GM23338 (cell line): Measurements from ENCODE around the gene CXCL12. TPM values are rescaled to one million over a fixed set of nuclear protein-coding genes. Genes with fewer than 3 reads are reported as not detected.

ENCODE experiments used
- ATAC-seq: fragments of 200-7000 bp; cut with Tn5 transposase; 3 replicates; pipeline ENCODE4 v1.9.1; 2020
- DNase-seq: peaks from one replicate; pipeline ENCODE4 v3.0.0-alpha.2; 2015; ENCODE audit warnings: low spot score
- H2AFZ ChIP-seq: fragments of 200-600 bp; sonication (generic); 2 replicates; pipeline ENCODE4 v1.8.0; 2016; ENCODE audit warnings: antibody characterized with exemption, mild to moderate bottlenecking, moderate library complexity
- H3F3A ChIP-seq: fragments of 200-600 bp; sonication (generic); replicated peaks from 2 replicates; pipeline ENCODE4 v1.8.0; 2017; ENCODE audit warnings: antibody characterized with exemption, mixed run types, low read depth
- H3K27ac ChIP-seq: fragments of 200-600 bp; sonication (generic); 2 replicates; pipeline ENCODE4 v1.6.1; 2016; ENCODE audit warnings: low read depth
- H3K27me3 ChIP-seq: fragments of 200-600 bp; sonication (generic); 2 replicates; pipeline ENCODE4 v1.8.0; 2016; ENCODE audit warnings: mild to moderate bottlenecking, mixed run types, moderate library complexity; ENCODE audit not compliant: insufficient read depth
- H3K36me3 ChIP-seq: fragments of 200-600 bp; sonication (generic); 2 replicates; pipeline ENCODE4 v1.8.0; 2016; ENCODE audit warnings: mild to moderate bottlenecking; ENCODE audit not compliant: insufficient read depth
- H3K4me1 ChIP-seq: fragments of 200-600 bp; sonication (generic); 2 replicates; pipeline ENCODE4 v1.8.0; 2016; ENCODE audit warnings: mild to moderate bottlenecking, moderate library complexity; ENCODE audit not compliant: insufficient read depth
- H3K4me2 ChIP-seq: fragments of 200-600 bp; sonication (generic); 2 replicates; pipeline ENCODE4 v1.7.1; 2017; ENCODE audit warnings: mixed run types
- H3K4me3 ChIP-seq: fragments of 200-600 bp; sonication (generic); 2 replicates; pipeline ENCODE4 v1.6.1; 2016; ENCODE audit warnings: mixed run types
- H3K79me2 ChIP-seq: fragments of 200-600 bp; sonication (generic); replicated peaks from 2 replicates; pipeline ENCODE4 v1.8.0; 2017; ENCODE audit warnings: mild to moderate bottlenecking; ENCODE audit not compliant: insufficient read depth
- H3K9me2 ChIP-seq: fragments of 200-600 bp; sonication (generic); 2 replicates; pipeline ENCODE4 v1.8.0; 2017; ENCODE audit not compliant: insufficient read depth
- H4K20me1 ChIP-seq: fragments of 200-600 bp; sonication (generic); replicated peaks from 2 replicates; pipeline ENCODE4 v1.8.0; 2017; ENCODE audit warnings: mild to moderate bottlenecking; ENCODE audit not compliant: insufficient read depth
- H3K27ac Mint-ChIP-seq: 2 replicates; pipeline ENCODE4 v1.8.0; 2020; ENCODE audit warnings: inconsistent platforms, mild to moderate bottlenecking, moderate library complexity, mixed read lengths
- H3K27me3 Mint-ChIP-seq: 3 replicates; pipeline ENCODE4 v1.8.0; 2022; ENCODE audit warnings: low read depth, mild to moderate bottlenecking, moderate library complexity, mixed read lengths, inconsistent platforms; ENCODE audit not compliant: insufficient read depth, poor library complexity
- H3K36me3 Mint-ChIP-seq: 3 replicates; pipeline ENCODE4 v1.8.0; 2021; ENCODE audit warnings: low read depth, mild to moderate bottlenecking, inconsistent platforms, moderate library complexity, mixed read lengths
- H3K4me1 Mint-ChIP-seq: 3 replicates; pipeline ENCODE4 v1.8.0; 2020; ENCODE audit warnings: mild to moderate bottlenecking, inconsistent platforms, mixed read lengths
- H3K4me3 Mint-ChIP-seq: 3 replicates; pipeline ENCODE4 v1.8.0; 2021; ENCODE audit warnings: moderate library complexity, mild to moderate bottlenecking, inconsistent platforms, mixed read lengths
- H3K9me3 Mint-ChIP-seq: 3 replicates; pipeline ENCODE4 v1.8.0; 2020; ENCODE audit warnings: moderate library complexity, mild to moderate bottlenecking, inconsistent platforms, mixed read lengths
- EZH2 ChIP-seq: fragments of 200-600 bp; sonication (generic); IDR thresholded peaks from one replicate; pipeline ENCODE4 v1.8.0; 2017; ENCODE audit warnings: antibody characterized with exemption, mild to moderate bottlenecking, low read depth; ENCODE audit not compliant: unreplicated experiment
- EZH2phosphoT487 ChIP-seq: fragments of 200-600 bp; sonication (generic); IDR thresholded peaks from one replicate; pipeline ENCODE4 v1.8.1; 2018; ENCODE audit warnings: antibody characterized with exemption; ENCODE audit not compliant: unreplicated experiment
- JUNB ChIP-seq: IDR thresholded peaks from one replicate; pipeline ENCODE4 v1.6.1; 2016; ENCODE audit warnings: antibody characterized with exemption; ENCODE audit not compliant: unreplicated experiment
- NANOG ChIP-seq: IDR thresholded peaks from 2 replicates; pipeline ENCODE4 v1.6.1; 2016; ENCODE audit warnings: antibody characterized with exemption, borderline replicate concordance
- POLR2AphosphoS5 ChIP-seq: IDR thresholded peaks from 2 replicates; pipeline ENCODE4 v1.6.1; 2016; ENCODE audit warnings: antibody characterized with exemption, low read depth
- STAT1 ChIP-seq: IDR thresholded peaks from one replicate; pipeline ENCODE4 v1.6.1; 2016; ENCODE audit warnings: antibody characterized with exemption; ENCODE audit not compliant: unreplicated experiment
- ZNF114 ChIP-seq: fragments of 250-450 bp; sonication (Bioruptor Pico); IDR thresholded peaks from 2 replicates; pipeline ENCODE4 v1.5.0; 2020; ENCODE audit warnings: mild to moderate bottlenecking, moderate library complexity
- ZNF331 ChIP-seq: fragments of 250-450 bp; sonication (Bioruptor Pico); IDR thresholded peaks from 2 replicates; pipeline ENCODE4 v1.5.0; 2020; ENCODE audit warnings: low read depth, mild to moderate bottlenecking, moderate library complexity
- polyA plus RNA-seq: library from polyadenylated mRNA; unstranded; fragments of >200 nt; fragmentation: Nextera tagmentation; extraction: Ambion mirVana; gene quantifications from 2 replicates; pipeline ENCODE4 v1.2.1, GENCODE V29; 2016
- total RNA-seq: library from RNA; depleted of rRNA; stranded (reverse); fragments of >200 nt; shearing (Covaris generic); gene quantifications from 2 replicates; pipeline ENCODE4 v1.2.3, GENCODE V29; 2014
- TF ChIP-seq, protein P1 (sequence below): IDR thresholded peaks from one replicate; pipeline ENCODE4 v1.6.1; 2018; ENCODE audit warnings: antibody characterized with exemption; ENCODE audit not compliant: unreplicated experiment
- TF ChIP-seq, protein P2 (sequence below), 2 experiments: fragments of 200-600 bp in 1 of 2; sonication (generic) in 1 of 2; conservative IDR thresholded peaks; 2 replicates each; pipeline versions ENCODE4 v1.5.1 to v1.6.1; 2016 to 2017; ENCODE audit warnings: antibody characterized with exemption in 2 of 2, low read depth in 2 of 2, mild to moderate bottlenecking in 2 of 2, moderate library complexity in 1 of 2
- TF ChIP-seq, protein P3 (sequence below): IDR thresholded peaks from 2 replicates; pipeline ENCODE4 v1.6.1; 2016; ENCODE audit warnings: antibody characterized with exemption
- TF ChIP-seq, protein P4 (sequence below): fragments of 250-450 bp; sonication (Bioruptor Pico); IDR thresholded peaks from 2 replicates; pipeline ENCODE4 v1.5.0; 2020; ENCODE audit warnings: mild to moderate bottlenecking, moderate library complexity

Gene CXCL12
- total and polyA plus RNA-seq, 2 experiments from 2014 or later: 53.8 to 58.5 TPM

DNA sequence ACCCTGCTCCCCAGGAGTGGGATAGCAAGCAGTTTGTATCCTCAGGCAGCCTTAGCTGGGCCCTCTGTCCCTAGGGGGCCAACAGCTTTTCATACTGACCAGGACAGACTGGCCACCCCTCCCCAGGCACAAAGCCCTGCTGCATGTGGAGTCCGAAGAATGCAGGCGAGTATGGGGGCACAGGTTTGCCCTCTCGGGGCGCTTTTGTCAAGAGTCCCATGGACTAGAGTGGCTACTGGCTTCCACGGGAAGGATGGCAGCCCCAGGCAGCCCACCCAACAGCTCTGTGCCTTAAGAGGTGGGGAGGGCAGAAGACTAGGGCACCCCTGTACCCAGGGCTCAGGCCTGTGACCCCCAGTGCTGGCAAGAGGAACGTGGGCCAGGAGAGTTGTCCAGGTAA, 10.7 kb downstream of the CXCL12 start (continued):
- TF ChIP-seq, protein P1, sequence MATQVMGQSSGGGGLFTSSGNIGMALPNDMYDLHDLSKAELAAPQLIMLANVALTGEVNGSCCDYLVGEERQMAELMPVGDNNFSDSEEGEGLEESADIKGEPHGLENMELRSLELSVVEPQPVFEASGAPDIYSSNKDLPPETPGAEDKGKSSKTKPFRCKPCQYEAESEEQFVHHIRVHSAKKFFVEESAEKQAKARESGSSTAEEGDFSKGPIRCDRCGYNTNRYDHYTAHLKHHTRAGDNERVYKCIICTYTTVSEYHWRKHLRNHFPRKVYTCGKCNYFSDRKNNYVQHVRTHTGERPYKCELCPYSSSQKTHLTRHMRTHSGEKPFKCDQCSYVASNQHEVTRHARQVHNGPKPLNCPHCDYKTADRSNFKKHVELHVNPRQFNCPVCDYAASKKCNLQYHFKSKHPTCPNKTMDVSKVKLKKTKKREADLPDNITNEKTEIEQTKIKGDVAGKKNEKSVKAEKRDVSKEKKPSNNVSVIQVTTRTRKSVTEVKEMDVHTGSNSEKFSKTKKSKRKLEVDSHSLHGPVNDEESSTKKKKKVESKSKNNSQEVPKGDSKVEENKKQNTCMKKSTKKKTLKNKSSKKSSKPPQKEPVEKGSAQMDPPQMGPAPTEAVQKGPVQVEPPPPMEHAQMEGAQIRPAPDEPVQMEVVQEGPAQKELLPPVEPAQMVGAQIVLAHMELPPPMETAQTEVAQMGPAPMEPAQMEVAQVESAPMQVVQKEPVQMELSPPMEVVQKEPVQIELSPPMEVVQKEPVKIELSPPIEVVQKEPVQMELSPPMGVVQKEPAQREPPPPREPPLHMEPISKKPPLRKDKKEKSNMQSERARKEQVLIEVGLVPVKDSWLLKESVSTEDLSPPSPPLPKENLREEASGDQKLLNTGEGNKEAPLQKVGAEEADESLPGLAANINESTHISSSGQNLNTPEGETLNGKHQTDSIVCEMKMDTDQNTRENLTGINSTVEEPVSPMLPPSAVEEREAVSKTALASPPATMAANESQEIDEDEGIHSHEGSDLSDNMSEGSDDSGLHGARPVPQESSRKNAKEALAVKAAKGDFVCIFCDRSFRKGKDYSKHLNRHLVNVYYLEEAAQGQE: no peak
- TF ChIP-seq ZNF114 (CRISPR knock-in tag) (no peak), EZH2 (no peak), NANOG (no peak)

DNA sequence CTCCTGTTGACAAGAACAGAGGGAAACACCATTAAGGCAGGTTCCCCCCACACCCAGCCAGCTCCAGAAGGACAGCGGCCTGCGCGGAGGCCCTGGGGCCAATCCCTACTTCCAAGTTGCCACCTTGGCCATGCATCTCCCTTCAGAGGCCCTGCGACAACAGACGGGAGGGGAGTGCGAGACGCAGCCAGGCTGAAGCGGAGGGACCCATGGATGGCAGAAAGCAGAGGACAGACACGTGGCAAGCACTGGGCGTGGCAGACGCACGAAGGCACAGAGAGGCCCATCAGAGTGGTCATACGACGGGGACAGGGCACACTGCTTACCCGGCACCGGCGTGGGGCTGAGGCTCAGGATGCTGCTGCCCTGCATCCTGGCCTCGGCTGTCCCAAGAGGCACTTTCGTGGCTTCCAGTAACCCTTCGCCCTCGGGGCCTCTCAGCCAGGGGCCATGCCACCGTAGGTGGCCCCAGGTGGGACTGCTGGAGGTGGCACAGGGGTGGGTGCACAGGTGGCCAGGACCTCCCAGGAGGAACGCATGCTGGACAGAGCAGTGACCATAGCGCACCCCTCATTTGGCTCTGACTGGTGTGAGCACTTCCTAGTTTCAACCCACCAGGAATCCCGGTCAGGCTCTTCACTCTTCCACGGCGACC, 11.4 kb downstream of the CXCL12 start:
- no peak overlapping the region; the same call in 1 of the 2 replicates for H3K27ac Mint-ChIP-seq
- H4K20me1 ChIP-seq: no peaks in the 10 kb centered on the region
- peaks cover 44% of the 10 kb centered on the region for H3K4me1 ChIP-seq
- no peak overlapping the region for H3K4me2 ChIP-seq
- peaks cover 81% of the 10 kb centered on the region for H3K36me3 Mint-ChIP-seq
- peaks cover 11% of the 10 kb centered on the region for H3K36me3 ChIP-seq
- peaks cover 72% of the 10 kb centered on the region for H3K4me1 Mint-ChIP-seq
- H2AFZ ChIP-seq: no peak overlapping the region
- ATAC-seq: no peak
- peaks cover 24% of the 10 kb centered on the region for H3K27me3 Mint-ChIP-seq
- H3K79me2 ChIP-seq: peaks cover 18% of the 10 kb centered on the region; the same call in 1 of the 2 replicates
- H3K27me3 ChIP-seq: no peaks in the 10 kb centered on the region
- peaks cover 21% of the 10 kb centered on the region for H3F3A ChIP-seq
- no peak overlapping the region for H3K27ac ChIP-seq
- no peak overlapping the region for H3K4me3 Mint-ChIP-seq
- no peaks in the 10 kb centered on the region; the same call in 2 of the 3 replicates for H3K9me3 Mint-ChIP-seq
- H3K4me3 ChIP-seq: no peak overlapping the region
- no peak for DNase-seq
- H3K9me2 ChIP-seq: no peaks in the 10 kb centered on the region
- TF ChIP-seq, protein P2, sequence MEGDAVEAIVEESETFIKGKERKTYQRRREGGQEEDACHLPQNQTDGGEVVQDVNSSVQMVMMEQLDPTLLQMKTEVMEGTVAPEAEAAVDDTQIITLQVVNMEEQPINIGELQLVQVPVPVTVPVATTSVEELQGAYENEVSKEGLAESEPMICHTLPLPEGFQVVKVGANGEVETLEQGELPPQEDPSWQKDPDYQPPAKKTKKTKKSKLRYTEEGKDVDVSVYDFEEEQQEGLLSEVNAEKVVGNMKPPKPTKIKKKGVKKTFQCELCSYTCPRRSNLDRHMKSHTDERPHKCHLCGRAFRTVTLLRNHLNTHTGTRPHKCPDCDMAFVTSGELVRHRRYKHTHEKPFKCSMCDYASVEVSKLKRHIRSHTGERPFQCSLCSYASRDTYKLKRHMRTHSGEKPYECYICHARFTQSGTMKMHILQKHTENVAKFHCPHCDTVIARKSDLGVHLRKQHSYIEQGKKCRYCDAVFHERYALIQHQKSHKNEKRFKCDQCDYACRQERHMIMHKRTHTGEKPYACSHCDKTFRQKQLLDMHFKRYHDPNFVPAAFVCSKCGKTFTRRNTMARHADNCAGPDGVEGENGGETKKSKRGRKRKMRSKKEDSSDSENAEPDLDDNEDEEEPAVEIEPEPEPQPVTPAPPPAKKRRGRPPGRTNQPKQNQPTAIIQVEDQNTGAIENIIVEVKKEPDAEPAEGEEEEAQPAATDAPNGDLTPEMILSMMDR (conservative IDR thresholded peaks at IDR 0.05; ENCODE audit: low read depth in 2 of 2): no peak
- no peak for TF ChIP-seq STAT1
- TF ChIP-seq NANOG: no peak
- TF ChIP-seq POLR2AphosphoS5: no peak
- no peak for TF ChIP-seq EZH2
- TF ChIP-seq ZNF331 (CRISPR knock-in tag): no peak
- no peak for TF ChIP-seq ZNF114 (CRISPR knock-in tag)
- TF ChIP-seq EZH2phosphoT487: no peak
- TF ChIP-seq JUNB: no peak
- TF ChIP-seq, protein P3, sequence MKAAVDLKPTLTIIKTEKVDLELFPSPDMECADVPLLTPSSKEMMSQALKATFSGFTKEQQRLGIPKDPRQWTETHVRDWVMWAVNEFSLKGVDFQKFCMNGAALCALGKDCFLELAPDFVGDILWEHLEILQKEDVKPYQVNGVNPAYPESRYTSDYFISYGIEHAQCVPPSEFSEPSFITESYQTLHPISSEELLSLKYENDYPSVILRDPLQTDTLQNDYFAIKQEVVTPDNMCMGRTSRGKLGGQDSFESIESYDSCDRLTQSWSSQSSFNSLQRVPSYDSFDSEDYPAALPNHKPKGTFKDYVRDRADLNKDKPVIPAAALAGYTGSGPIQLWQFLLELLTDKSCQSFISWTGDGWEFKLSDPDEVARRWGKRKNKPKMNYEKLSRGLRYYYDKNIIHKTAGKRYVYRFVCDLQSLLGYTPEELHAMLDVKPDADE: no peak
- TF ChIP-seq, protein P4, sequence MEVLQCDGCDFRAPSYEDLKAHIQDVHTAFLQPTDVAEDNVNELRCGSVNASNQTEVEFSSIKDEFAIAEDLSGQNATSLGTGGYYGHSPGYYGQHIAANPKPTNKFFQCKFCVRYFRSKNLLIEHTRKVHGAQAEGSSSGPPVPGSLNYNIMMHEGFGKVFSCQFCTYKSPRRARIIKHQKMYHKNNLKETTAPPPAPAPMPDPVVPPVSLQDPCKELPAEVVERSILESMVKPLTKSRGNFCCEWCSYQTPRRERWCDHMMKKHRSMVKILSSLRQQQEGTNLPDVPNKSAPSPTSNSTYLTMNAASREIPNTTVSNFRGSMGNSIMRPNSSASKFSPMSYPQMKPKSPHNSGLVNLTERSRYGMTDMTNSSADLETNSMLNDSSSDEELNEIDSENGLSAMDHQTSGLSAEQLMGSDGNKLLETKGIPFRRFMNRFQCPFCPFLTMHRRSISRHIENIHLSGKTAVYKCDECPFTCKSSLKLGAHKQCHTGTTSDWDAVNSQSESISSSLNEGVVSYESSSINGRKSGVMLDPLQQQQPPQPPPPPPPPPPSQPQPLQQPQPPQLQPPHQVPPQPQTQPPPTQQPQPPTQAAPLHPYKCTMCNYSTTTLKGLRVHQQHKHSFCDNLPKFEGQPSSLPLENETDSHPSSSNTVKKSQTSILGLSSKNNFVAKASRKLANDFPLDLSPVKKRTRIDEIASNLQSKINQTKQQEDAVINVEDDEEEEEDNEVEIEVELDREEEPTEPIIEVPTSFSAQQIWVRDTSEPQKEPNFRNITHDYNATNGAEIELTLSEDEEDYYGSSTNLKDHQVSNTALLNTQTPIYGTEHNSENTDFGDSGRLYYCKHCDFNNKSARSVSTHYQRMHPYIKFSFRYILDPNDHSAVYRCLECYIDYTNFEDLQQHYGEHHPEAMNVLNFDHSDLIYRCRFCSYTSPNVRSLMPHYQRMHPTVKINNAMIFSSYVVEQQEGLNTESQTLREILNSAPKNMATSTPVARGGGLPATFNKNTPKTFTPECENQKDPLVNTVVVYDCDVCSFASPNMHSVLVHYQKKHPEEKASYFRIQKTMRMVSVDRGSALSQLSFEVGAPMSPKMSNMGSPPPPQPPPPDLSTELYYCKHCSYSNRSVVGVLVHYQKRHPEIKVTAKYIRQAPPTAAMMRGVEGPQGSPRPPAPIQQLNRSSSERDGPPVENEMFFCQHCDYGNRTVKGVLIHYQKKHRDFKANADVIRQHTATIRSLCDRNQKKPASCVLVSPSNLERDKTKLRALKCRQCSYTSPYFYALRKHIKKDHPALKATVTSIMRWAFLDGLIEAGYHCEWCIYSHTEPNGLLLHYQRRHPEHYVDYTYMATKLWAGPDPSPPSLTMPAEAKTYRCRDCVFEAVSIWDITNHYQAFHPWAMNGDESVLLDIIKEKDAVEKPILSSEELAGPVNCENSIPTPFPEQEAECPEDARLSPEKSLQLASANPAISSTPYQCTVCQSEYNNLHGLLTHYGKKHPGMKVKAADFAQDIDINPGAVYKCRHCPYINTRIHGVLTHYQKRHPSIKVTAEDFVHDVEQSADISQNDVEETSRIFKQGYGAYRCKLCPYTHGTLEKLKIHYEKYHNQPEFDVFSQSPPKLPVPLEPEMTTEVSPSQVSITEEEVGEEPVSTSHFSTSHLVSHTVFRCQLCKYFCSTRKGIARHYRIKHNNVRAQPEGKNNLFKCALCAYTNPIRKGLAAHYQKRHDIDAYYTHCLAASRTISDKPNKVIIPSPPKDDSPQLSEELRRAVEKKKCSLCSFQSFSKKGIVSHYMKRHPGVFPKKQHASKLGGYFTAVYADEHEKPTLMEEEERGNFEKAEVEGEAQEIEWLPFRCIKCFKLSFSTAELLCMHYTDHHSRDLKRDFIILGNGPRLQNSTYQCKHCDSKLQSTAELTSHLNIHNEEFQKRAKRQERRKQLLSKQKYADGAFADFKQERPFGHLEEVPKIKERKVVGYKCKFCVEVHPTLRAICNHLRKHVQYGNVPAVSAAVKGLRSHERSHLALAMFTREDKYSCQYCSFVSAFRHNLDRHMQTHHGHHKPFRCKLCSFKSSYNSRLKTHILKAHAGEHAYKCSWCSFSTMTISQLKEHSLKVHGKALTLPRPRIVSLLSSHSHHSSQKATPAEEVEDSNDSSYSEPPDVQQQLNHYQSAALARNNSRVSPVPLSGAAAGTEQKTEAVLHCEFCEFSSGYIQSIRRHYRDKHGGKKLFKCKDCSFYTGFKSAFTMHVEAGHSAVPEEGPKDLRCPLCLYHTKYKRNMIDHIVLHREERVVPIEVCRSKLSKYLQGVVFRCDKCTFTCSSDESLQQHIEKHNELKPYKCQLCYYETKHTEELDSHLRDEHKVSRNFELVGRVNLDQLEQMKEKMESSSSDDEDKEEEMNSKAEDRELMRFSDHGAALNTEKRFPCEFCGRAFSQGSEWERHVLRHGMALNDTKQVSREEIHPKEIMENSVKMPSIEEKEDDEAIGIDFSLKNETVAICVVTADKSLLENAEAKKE (CRISPR knock-in tag): no peak
